ENCODE measurements around the gene ZBED3. TPM values are rescaled to one million over a fixed set of nuclear protein-coding genes. Genes with fewer than 3 reads are reported as not detected.

ZBED3 gene
- total and polyA plus RNA-seq, 2 of the 8 experiments (the other 6 are each of a cell fraction or from before 2014, with no cell fraction given), result 7.9 to 9.4 TPM

GRCh38 chr5:77031891-77032290 lies 55.2 kb downstream of the ZBED3 start (continued):
- TF ChIP-seq YY1 (IDR thresholded peaks at IDR 0.05; ENCODE audit: low read depth, low read length), result no peak
- TF ChIP-seq RBBP5 (IDR thresholded peaks at IDR 0.05; ENCODE audit: borderline replicate concordance, low read depth, low read length), result no peak
